GM03348 (cell line): ENCODE measurements around the gene CCDC88C.

Experiments
- DNase-seq: peaks from one replicate; pipeline ENCODE4 v3.0.0; 2012; ENCODE audit warnings: low spot score

CCDC88C gene

GRCh38 chr14:91348845-91349465, 68.7 kb downstream of the CCDC88C start:
- DNase-seq = no peak

DNA sequence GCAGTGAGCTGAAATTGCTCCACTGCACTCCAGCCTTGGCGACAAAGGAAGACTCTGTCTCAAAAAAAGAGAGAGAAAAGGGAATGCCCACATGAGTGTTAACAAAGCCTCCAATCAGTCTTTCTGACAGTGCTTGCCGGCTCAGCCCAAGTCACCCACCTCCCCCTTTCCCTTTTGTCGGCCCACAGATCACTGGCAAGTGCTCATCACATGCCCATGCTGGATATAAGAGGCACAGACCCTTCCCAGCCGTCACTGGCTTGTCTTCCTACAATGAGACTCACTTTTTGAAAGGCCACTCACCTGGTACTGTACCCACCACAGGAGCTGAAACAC, 70.8 kb downstream of the CCDC88C start:
- DNase-seq = no peak

GRCh38 chr14:91344096-91344495, 73.5 kb downstream of the CCDC88C start:
- no peak for DNase-seq

DNA sequence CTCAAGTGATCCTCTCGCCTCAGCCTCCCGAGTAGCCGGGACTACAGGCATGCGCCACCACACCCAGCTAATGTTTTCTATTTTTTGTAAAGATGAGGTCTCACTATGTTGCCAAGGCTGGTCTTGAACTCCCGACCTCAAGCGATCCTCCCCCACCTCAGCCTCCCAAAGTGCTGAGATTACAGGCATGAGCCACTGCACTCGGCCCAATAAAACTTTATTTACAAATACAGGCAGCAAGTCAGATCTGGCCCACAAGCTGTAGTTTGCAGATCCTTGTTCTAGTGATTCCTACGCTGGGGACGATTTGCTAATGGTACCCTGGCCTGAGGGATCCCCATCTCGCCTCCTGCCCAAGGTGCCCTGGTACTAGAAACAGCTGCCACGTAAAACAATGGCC, 74.6 kb downstream of the CCDC88C start:
- no peak for DNase-seq

- DNase-seq = no peak
Observed at GRCh38 chr14:91342206-91342760, 75.3 kb downstream of the CCDC88C start.

GRCh38 chr14:91341751-91342154, 75.9 kb downstream of the CCDC88C start:
- DNase-seq = no peak

DNA sequence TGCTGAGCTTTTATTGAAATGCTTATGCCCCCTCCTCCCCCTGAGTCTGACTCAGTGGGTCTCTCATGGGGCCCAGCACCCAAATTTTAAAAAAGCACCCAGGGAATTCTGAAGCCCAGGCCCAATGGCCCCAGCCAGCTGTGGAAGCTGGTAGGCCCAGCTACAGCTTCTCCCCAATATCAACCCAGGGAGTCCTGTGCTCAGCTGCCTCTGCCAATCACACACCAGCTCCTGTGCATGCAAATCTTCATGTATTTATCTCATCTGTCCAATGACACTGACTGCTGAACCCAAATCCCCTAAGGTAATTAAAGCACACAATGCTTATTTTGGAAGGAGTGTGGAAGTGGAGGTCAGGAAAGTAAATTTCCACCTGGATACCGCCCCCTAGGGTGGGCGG, 76.3 kb downstream of the CCDC88C start:
- DNase-seq = no peak

DNA sequence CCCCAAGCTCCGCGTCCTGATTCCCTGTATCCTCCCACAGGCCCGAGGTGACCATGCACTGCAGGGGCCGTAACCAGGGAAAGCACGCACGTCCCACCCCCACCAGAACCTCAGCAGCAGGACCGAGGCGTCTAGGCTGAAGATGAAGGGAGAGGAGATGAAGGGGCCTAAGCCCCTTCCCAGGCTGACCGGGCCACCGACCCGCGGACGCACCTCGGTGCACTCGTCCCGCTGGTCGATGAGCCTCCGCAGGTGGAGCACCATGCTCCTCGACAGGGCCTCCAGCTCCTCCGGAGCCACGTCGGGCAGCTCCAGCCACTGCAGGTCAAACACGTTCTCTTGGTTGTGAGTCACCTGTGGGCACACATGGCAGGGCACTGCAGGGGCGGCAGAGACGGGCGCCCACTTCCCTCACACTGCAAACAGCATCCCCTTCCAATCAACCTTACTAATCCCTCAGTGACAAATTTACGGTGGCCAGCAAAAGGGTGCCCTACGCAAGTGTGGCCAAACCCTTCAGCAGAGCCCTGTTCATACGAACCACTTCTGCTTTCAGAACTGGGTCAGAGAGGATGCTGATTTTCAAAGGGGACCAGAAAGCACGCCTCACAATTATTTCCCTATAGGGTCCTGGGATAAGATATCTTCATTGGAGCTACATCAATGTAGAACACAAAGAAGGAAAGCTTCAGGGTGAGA, 77.8 kb downstream of the CCDC88C start:
- no peak for DNase-seq

GRCh38 chr14:91339076-91339475, 78.5 kb downstream of the CCDC88C start:
- no peak for DNase-seq

DNA sequence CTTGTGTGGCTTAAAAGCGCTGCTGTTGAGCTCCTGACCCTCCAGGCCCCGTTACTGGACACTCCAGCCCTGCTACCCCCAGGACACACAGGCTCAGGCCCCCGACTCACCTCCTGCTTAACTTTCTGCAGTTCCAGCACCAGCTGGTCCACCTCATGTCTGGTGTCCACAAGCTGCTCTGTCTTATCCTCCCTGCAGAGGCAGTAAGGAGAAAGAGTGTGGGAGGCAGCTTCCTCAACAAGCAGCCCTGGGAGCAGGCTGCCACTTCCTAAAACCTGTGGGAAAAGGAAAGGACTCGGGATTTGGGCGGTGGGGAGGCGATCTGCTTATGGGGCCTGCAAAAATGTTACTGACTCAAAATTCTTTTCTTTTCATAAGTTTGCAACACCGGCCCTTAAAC, 79.2 kb downstream of the CCDC88C start:
- DNase-seq = no peak

DNA sequence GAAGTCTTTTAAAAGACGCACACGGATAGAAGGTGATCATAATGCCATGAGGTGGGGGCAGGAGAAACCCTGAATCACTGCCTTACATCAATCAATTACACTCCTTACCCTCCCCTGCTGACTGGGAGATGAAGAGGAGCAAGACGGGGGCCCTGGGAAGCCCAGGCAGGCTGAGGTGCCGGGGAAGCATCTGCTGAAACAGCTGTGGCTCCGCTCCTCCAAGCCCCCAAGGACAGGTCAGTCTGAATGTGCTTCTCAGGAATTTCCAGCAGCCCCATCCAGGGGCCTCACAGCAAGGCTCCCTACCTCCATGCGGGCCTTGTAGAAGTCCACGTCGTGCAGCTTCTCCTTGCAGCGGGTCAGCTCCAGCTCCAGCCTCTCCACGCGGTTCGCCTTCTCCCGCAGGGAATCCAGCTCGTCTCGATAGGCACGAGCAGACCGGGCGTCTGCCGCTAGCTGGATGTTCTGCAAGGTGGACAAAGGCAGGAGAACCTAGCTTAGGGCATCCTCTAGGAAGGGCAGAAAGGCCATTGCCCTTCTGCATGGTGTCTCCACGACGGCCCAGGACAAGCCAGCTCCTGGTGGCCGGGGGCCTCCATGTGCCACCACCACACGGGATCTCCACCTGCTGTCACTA, 79.8 kb downstream of the CCDC88C start:
- DNase-seq = no peak

GRCh38 chr14:91336093-91336450, 81.5 kb downstream of the CCDC88C start:
- no peak for DNase-seq

- no peak for DNase-seq
Observed at GRCh38 chr14:91335191-91336092, 82.2 kb downstream of the CCDC88C start.

GRCh38 chr14:91333650-91334039, 84.0 kb downstream of the CCDC88C start:
- no peak for DNase-seq

GRCh38 chr14:91332986-91333649, 84.5 kb downstream of the CCDC88C start:
- DNase-seq = no peak

DNA sequence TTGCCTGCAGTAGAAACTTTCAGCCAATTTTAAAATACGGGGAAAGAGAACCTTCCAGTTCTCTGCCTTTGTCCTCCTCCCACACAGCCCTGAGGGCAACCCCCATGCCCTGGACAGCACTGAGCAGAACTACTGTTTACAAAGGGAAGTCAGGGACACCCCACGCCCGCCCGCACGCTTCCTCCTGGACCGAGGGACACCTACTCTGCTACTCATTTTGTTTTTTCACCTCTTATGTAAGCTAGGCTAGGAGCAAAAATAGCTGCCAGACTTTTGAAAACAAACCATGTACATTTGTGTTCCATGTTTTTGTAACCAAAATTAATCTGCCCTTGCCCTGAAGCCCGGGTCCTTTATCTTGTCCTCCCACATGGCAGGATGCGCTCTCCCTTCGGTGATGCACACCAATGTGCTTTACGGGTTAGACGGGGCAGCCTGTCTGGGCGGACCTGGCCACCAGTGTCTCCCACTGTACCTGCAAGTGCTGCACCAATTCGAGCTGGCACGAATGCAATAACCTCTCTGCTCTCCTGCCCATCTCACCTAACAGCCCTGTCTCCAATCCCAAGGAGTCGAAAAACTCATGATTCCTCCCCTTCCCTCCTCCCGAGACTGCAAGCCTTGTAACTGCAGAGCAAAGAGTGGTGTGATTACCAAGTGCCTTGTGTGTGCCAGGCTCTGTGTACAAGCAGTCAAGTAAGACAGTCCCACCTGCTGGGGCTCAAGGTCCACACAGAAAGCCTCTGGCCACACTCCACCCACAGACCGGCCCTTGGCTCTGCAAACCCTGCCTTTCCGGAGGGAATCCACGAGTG, 85.2 kb downstream of the CCDC88C start:
- no peak for DNase-seq

DNA sequence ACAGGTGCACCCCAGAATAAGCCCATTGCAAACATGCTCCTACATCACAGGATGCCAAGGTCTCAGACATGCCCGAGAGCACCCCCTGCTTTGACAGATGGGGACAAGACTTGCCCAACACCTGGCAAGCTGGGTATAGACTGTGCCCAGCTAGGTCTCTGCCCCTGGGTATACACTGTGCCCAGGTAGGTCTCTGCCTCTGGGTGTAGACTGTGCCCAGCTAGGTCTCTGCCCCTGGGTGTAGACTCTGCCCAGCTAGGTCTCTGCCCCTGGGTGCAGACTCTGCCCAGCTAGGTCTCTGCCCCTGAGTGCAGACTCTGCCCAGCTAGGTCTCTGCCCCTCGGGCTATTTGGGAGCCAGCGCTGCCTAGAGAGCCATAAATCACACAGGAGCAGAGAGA, 85.9 kb downstream of the CCDC88C start:
- DNase-seq = no peak

GRCh38 chr14:91330856-91331255, 86.8 kb downstream of the CCDC88C start:
- DNase-seq = no peak

DNA sequence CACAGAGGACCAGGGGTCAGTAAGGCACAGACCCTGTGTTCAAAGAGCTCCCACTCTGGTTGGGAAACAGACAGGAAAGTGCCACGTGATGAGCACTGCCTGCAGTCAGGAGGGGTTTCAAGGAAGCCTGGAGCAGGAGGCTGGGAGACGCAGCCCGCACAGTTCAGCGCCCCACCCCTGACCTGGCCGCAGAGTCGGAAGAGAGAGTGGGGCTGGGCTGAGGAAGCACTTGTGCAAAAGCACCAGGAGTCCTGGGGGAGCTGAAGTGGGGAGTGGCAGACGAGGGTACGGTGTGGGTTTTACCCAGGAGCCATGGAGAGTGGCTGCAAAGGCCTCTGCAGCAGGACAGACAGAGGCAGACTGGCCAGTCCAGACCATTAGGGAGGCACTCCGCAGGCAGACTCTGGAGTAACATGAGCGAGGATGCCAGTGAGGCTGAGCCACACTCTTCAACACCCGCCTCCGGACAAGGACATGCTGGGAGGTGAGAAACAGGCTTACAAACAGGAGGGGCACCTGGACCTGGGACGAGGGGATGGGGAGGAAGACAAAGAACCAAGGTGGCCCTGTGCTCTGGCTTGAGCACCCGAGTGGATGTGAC, 87.4 kb downstream of the CCDC88C start:
- no peak for DNase-seq

- DNase-seq = no peak
Observed at GRCh38 chr14:91329486-91330014, 88.1 kb downstream of the CCDC88C start.
